Mesenchymal stem cell (in vitro differentiated cells and primary cell): ENCODE data around the gene RASAL2.

Experiments used
- DNase-seq: peaks from one replicate; pipeline ENCODE4 v3.0.0-alpha.2; 2013
- H2AFZ ChIP-seq: one replicate; pipeline ENCODE4 v1.6.1; 2013; ENCODE audit warnings: low read depth, mild to moderate bottlenecking, control low read depth, inconsistent platforms, low read length, moderate library complexity
- H2AK5ac ChIP-seq: 2 replicates; pipeline ENCODE4 v1.6.1; 2013; ENCODE audit warnings: low read length, moderate library complexity, mild to moderate bottlenecking, inconsistent platforms; ENCODE audit not compliant: severe bottlenecking
- H2BK120ac ChIP-seq: one replicate; pipeline ENCODE4 v1.6.1; 2013; ENCODE audit warnings: low read depth, mild to moderate bottlenecking, inconsistent platforms, low read length, moderate library complexity
- H2BK12ac ChIP-seq, 2 experiments: one replicate each; pipeline ENCODE4 v1.6.1; 2013; ENCODE audit warnings: inconsistent platforms in 2 of 2, low read length in 2 of 2, mild to moderate bottlenecking in 2 of 2, moderate library complexity in 2 of 2, control low read depth in 1 of 2
- H2BK15ac ChIP-seq: one replicate; pipeline ENCODE4 v1.6.1; 2013; ENCODE audit warnings: mild to moderate bottlenecking, low read depth, inconsistent platforms; ENCODE audit not compliant: poor library complexity, severe bottlenecking
- H2BK5ac ChIP-seq: 2 replicates; pipeline ENCODE4 v1.6.1; 2013; ENCODE audit warnings: low read depth, mild to moderate bottlenecking, low read length, control low read depth, inconsistent platforms; ENCODE audit not compliant: poor library complexity, severe bottlenecking
- H3K14ac ChIP-seq, 2 experiments: one replicate each; pipeline ENCODE4 v1.6.1; 2013; ENCODE audit warnings: inconsistent platforms in 2 of 2, low read length in 2 of 2, control low read depth in 1 of 2, mild to moderate bottlenecking in 1 of 2, moderate library complexity in 1 of 2
- H3K18ac ChIP-seq, 2 experiments: one replicate each; pipeline ENCODE4 v1.6.1; 2013; ENCODE audit warnings: inconsistent platforms in 2 of 2, low read length in 2 of 2, control low read depth in 1 of 2, low read depth in 1 of 2, mild to moderate bottlenecking in 1 of 2
- H3K23ac ChIP-seq, 2 experiments: one replicate each; pipeline ENCODE4 v1.6.1; 2013; ENCODE audit warnings: inconsistent platforms in 2 of 2, low read length in 2 of 2, mild to moderate bottlenecking in 2 of 2, moderate library complexity in 2 of 2, control low read depth in 1 of 2
- H3K27ac ChIP-seq: 2 replicates; pipeline ENCODE4 v1.5.1; 2013; ENCODE audit warnings: mild to moderate bottlenecking, moderate library complexity, low read length, control low read depth, inconsistent platforms; ENCODE audit not compliant: poor library complexity, severe bottlenecking
- H3K27me3 ChIP-seq, 2 experiments: 2 replicates each; pipeline versions ENCODE4 v1.6.1 to v1.7.0; 2013; ENCODE audit warnings: low read length in 2 of 2, mild to moderate bottlenecking in 2 of 2, moderate library complexity in 2 of 2, control low read depth in 1 of 2, inconsistent platforms in 1 of 2; ENCODE audit not compliant: control insufficient read depth in 1 of 2, insufficient read depth in 1 of 2
- H3K36me3 ChIP-seq, 2 experiments: 2 replicates each; pipeline versions ENCODE4 v1.6.1 to v1.7.0; 2013; ENCODE audit warnings: low read length in 2 of 2, control low read depth in 1 of 2, inconsistent platforms in 1 of 2, low read depth in 1 of 2, mild to moderate bottlenecking in 1 of 2; ENCODE audit not compliant: insufficient read depth in 2 of 2, control insufficient read depth in 1 of 2
- H3K4ac ChIP-seq, 2 experiments: one replicate each; pipeline ENCODE4 v1.6.1; 2013; ENCODE audit warnings: inconsistent platforms in 2 of 2, low read length in 2 of 2, mild to moderate bottlenecking in 2 of 2, moderate library complexity in 2 of 2, control low read depth in 1 of 2, low read depth in 1 of 2
- H3K4me1 ChIP-seq: 2 replicates; pipeline ENCODE4 v1.6.1; 2013; ENCODE audit warnings: low read depth, low read length, control low read depth; ENCODE audit not compliant: control insufficient read depth, insufficient read depth
- H3K4me2 ChIP-seq: 2 replicates; pipeline ENCODE4 v1.6.1; 2013; ENCODE audit warnings: low read length, mild to moderate bottlenecking, inconsistent platforms; ENCODE audit not compliant: poor library complexity, severe bottlenecking
- H3K4me3 ChIP-seq, 2 experiments: 2 replicates each; pipeline versions ENCODE4 v1.5.1 to v1.7.0; 2013; ENCODE audit warnings: low read length in 2 of 2, mild to moderate bottlenecking in 2 of 2, control low read depth in 1 of 2, low read depth in 1 of 2; ENCODE audit not compliant: insufficient read depth in 1 of 2
- H3K79me1 ChIP-seq: replicated peaks from 2 replicates; pipeline ENCODE4 v1.6.1; 2013; ENCODE audit warnings: mild to moderate bottlenecking, control low read depth, low read length, inconsistent platforms; ENCODE audit not compliant: poor library complexity, severe bottlenecking
- H3K9ac ChIP-seq: 2 replicates; pipeline ENCODE4 v1.7.0; 2013; ENCODE audit warnings: mild to moderate bottlenecking, low read length, moderate library complexity
- H3K9me3 ChIP-seq: 2 replicates; pipeline ENCODE4 v1.7.0; 2013; ENCODE audit warnings: mild to moderate bottlenecking, low read length; ENCODE audit not compliant: control insufficient read depth
- H4K8ac ChIP-seq: one replicate; pipeline ENCODE4 v1.6.1; 2013; ENCODE audit warnings: inconsistent platforms, mild to moderate bottlenecking, low read length, moderate library complexity
- H4K91ac ChIP-seq: one replicate; pipeline ENCODE4 v1.6.1; 2013; ENCODE audit warnings: mild to moderate bottlenecking, low read length, inconsistent platforms
- WGBS: methylation state at CpG from one replicate; pipeline ENCODE4 v1.1.7; 2013; ENCODE audit warnings: mixed read lengths; 5-methylcytosine and 5-hydroxymethylcytosine counted together

The RASAL2 gene

DNA sequence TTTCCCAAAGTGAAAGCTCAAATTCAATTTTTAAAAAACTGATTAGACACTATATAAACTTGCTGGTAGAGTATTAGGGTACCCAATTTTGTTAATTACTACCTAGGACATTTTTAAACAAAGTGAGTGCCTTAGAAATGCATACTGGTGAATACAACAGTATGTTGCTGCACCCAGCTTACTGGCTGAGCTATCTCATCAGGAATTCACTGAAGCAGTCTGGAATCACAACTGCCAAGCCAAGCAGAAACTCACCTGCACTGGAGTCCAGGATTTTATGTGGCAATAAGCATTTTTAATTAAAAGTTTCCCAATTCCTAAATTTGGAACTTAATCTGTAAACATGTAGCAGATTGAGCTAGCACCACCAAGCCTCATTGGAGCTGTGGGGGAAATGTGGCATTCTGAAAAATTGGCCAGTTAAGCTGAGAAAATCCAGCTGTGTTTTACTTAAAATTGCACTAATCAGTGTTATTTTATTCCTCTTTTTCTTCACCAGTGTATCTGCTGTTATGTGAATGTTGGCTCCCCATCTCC, 341.1 kb downstream of the RASAL2 start:
- Histone ChIP-seq H3K4me1 (no peaks in the 10 kb centered on the region), H2BK15ac (no peak overlapping the region), H2BK12ac (no peak overlapping the region), H2AK5ac (no peak overlapping the region), H3K79me1 (peaks cover 8% of the 10 kb centered on the region), H3K4me2 (no peak overlapping the region), H2BK5ac (no peak overlapping the region), H3K4ac (no peak overlapping the region), H3K27me3 (no peaks in the 10 kb centered on the region), H3K4me3 (no peak overlapping the region), H3K18ac (no peak overlapping the region), H2BK120ac (no peak overlapping the region), H3K36me3 (peaks cover 0 to 9% of the 10 kb centered on the region in 2 experiments), H3K9me3 (no peaks in the 10 kb centered on the region), H4K8ac (no peak overlapping the region), H2AFZ (no peak overlapping the region), H3K14ac (no peak overlapping the region), H3K9ac (no peak overlapping the region), H3K27ac (no peak overlapping the region), H3K23ac (no peak overlapping the region), H4K91ac (no peak overlapping the region)
- DNase-seq: no peak

DNA sequence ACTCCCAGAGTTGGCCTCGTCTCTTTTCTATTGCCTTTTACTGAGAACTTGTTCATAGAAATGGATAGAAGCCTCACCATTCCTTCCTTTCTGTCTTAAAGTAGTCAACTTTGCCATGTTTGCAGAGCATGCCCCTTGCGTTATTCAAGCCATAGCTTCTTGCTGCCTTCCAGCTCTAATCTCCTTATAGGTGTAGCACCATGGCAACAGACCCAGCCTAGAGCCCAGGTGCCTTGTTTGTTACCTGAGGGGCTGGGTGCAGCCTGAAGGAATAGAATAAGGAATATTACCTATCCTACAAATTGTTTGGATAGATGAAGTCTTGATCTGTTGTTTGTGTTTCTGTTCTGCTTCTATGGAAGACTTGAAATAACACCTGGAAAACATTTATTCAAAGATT, 343.0 kb downstream of the RASAL2 start:
- no peak overlapping the region for H3K4me2 ChIP-seq
- H2BK5ac ChIP-seq: no peak overlapping the region
- no peak overlapping the region for H3K23ac ChIP-seq
- peaks cover 3 to 28% of the 10 kb centered on the region in 2 experiments for H3K36me3 ChIP-seq
- no peaks in the 10 kb centered on the region for H3K4me1 ChIP-seq
- no peaks in the 10 kb centered on the region for H3K9me3 ChIP-seq
- WGBS: 97% methylated on average over 2 of the region's 2 CpGs
- H2AK5ac ChIP-seq: no peak overlapping the region
- H2AFZ ChIP-seq: no peak overlapping the region
- no peak overlapping the region for H3K14ac ChIP-seq
- no peak overlapping the region for H2BK120ac ChIP-seq
- DNase-seq: no peak
- H3K79me1 ChIP-seq: peaks cover 10% of the 10 kb centered on the region
- no peak overlapping the region for H4K91ac ChIP-seq
- H2BK15ac ChIP-seq: no peak overlapping the region
- H3K9ac ChIP-seq: no peak overlapping the region
- no peaks in the 10 kb centered on the region for H3K27me3 ChIP-seq
- no peak overlapping the region for H3K27ac ChIP-seq
- H3K18ac ChIP-seq: no peak overlapping the region
- no peak overlapping the region for H3K4ac ChIP-seq
- no peak overlapping the region for H3K4me3 ChIP-seq
- no peak overlapping the region for H2BK12ac ChIP-seq
- no peak overlapping the region for H4K8ac ChIP-seq

DNA sequence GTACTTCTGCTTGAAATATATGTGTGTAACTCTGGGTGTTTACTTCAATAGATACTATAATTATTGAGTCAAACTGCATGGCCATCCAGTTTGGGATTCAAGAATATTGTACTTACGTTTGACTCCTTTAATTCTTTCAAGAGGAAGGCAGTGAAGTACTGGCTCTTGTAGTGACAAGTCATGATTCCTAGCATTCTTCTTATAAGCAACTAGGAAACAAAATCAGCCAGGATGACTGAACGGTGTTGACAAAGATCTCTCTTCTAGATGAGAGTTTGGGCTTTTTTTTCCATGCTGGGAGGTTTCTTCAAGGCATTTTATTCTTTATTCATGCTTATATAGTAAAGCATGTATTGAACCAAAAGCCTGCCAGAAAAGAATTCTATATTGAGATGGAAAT, 344.5 kb downstream of the RASAL2 start:
- no peak overlapping the region for H2BK12ac ChIP-seq
- H2BK120ac ChIP-seq: no peak overlapping the region
- no peak overlapping the region for H2BK15ac ChIP-seq
- peaks cover 7% of the 10 kb centered on the region for H3K79me1 ChIP-seq
- no peaks in the 10 kb centered on the region for H3K9me3 ChIP-seq
- 71% methylated on average over 1 of the region's 2 CpGs for WGBS
- H3K9ac ChIP-seq: no peak overlapping the region
- no peaks in the 10 kb centered on the region for H3K27me3 ChIP-seq
- H3K23ac ChIP-seq: no peak overlapping the region
- no peak overlapping the region for H4K91ac ChIP-seq
- no peaks in the 10 kb centered on the region for H3K4me1 ChIP-seq
- peaks cover 7 to 43% of the 10 kb centered on the region in 2 experiments for H3K36me3 ChIP-seq
- no peak overlapping the region for H3K4me2 ChIP-seq
- H2AFZ ChIP-seq: no peak overlapping the region
- no peak overlapping the region for H3K4ac ChIP-seq
- DNase-seq: peak; percentile 24
- H2AK5ac ChIP-seq: no peak overlapping the region
- H3K14ac ChIP-seq: no peak overlapping the region
- no peak overlapping the region for H2BK5ac ChIP-seq
- H3K27ac ChIP-seq: no peak overlapping the region
- no peak overlapping the region for H3K18ac ChIP-seq
- H4K8ac ChIP-seq: no peak overlapping the region
- no peak overlapping the region for H3K4me3 ChIP-seq

DNA sequence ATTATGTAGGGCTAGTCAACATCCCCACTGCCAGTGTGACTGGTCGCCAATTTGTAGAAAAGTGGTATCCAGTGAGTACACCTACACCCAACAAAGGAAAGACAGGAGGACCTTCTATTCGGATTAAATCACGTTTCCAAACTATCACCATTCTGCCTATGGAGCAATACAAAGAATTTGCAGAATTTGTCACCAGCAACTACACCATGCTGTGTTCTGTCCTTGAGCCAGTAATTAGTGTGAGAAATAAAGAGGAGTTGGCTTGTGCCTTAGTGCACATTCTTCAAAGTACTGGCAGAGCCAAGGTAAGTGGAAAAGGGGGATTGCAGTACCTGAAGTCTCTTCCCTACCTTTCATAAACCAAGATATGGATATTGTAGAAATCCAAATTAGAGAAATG, 349.0 kb downstream of the RASAL2 start:
- Histone ChIP-seq H3K9ac (no peak overlapping the region), H3K9me3 (no peaks in the 10 kb centered on the region), H3K27me3 (no peaks in the 10 kb centered on the region), H2AK5ac (no peak overlapping the region), H3K4ac (no peak overlapping the region), H2BK12ac (no peak overlapping the region), H3K18ac (no peak overlapping the region), H2AFZ (no peak overlapping the region), H4K8ac (no peak overlapping the region), H3K4me3 (no peak overlapping the region), H2BK120ac (no peak overlapping the region), H2BK5ac (no peak overlapping the region), H3K27ac (no peak overlapping the region), H3K36me3 (peaks cover 12 to 81% of the 10 kb centered on the region in 2 experiments), H3K4me1 (no peaks in the 10 kb centered on the region), H3K4me2 (no peak overlapping the region), H3K23ac (no peak overlapping the region), H4K91ac (no peak overlapping the region), H3K14ac (no peak overlapping the region), H2BK15ac (no peak overlapping the region), H3K79me1 (peaks cover 5% of the 10 kb centered on the region)
- no peak for DNase-seq
- WGBS: 100% methylated on average over 2 of the region's 3 CpGs
